GM18909 (cell line): Measurements from ENCODE around the gene M6PR.
A peak's percentile ranks its signal among the peaks of the same experiment; 100 is the strongest.

ENCODE experiments used
- ATAC-seq: cut with Tn5 transposase; IDR thresholded peaks from one replicate; pipeline ENCODE4 v1.9.1; 2021; ENCODE audit warnings: mild to moderate bottlenecking; ENCODE audit not compliant: unreplicated experiment, poor library complexity

Gene M6PR

DNA sequence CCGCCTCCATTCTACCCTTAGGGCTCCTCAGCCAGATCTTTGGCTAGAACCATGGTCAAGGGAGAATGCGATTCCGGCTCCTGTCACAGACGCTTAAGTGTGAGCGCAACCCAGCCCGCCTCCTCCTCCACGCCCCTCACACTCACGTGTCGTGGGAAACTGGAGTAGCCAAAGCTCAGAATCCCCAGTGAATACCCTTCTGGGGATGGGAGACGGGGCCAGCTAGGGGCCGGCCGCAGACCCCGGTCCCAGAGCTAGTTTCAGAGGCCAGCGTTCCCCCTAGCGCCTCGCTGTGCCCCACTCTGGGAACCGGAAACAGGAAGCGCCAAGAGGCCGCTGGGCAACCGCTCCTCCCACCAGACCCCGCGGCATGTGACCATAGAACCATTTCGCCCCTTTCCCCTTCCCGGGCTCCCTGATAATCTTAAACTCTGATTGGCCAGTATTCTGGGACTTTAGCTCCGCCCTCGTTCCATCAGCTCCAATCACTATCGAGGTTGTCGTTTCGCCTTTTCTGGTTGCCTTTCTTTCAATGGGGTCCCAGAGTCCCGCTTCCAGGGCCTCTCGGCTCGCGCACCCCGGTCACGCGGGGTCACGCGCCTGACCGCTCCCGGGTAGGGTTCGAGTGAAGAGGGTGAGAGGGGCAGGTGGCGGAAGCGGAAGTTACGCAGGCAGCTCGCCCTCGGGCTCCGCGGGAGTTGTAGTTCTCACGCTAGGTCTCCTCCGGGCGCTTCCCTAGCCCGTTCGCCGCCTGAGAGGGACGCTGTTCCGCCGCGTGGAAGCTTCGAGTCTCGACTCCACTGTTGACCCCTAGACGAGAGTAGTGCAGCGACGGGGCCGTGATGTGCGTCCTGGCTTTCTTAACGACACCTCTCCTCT lies at the start of gene M6PR:
Gene M6PR (minus strand): TSS at position 304 of the 879 bp plus-strand sequence. CDS start 3,241 bp downstream, outside the sequence.
- ATAC-seq, result peak; percentile 89

GRCh38 chr12:8996682-8997405 lies 47.4 kb upstream of the M6PR start:
- peak; percentile 93 for ATAC-seq

GRCh38 chr12:8995021-8995775 lies 45.8 kb upstream of the M6PR start:
- ATAC-seq, result no peak

DNA sequence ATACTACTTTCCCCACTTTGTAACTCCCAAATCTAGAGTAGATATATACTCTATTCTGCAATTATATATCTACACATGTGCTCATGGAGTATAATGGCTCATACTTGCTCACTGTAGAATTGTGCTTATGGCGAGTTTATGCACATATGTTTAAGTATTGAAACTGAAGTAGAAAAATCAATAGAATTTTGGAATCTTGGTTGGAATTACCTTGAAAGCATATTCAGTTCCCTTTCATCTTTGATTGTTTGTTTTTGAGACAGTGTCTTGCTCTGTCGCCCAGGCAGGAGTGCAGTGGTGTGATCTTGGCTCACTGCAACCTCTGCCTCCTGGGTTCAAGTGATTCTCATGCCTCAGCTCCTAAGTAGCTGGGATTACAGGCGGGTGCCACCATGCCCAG lies 44.4 kb upstream of the M6PR start:
- ATAC-seq, result no peak

- no peak for ATAC-seq
Measured at GRCh38 chr12:8991371-8992345, 42.2 kb upstream of the M6PR start.

DNA sequence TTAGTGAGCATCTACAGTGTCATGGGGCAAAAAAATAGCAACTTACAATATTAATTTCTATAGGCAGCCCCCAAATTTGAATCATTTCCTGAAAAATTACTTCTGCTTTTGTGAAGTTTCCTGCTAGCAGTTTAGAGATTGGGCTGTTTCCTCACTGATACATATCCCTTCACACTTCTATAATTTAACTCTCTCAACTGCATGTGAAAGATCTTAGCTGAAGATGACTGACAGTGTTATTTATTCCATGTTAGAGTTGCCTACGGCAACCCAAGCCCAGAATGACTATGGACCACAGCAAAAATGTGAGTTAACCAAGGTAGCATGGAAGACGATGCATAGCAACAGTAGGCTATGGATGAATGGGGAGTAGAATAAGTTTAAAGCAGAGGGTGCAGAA lies 40.0 kb upstream of the M6PR start, which contains the start of gene KLRG1:
Gene KLRG1 (plus strand): TSS at position 134 of the 400 bp plus-strand sequence. CDS start 90 bp downstream, at position 224.
- no peak for ATAC-seq

DNA sequence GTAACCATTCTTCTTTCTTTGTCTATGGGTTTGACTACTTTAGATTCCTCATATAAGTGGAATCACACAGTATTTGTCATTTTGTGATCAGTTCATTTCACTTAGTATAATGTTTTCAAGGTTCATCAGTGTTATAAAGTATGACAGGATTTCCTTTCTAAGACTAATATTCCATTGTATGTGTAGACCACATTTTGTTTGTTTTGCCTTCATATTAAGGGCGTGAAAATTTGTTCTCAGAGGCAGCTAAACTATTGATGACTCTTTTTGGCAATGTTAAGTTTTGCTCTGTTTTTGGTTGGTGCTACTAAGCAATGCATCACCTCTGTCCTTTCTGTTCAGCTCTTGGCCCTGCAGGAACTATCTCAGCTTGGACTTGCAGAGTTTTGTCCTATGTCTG lies 38.2 kb upstream of the M6PR start:
- ATAC-seq, result no peak

DNA sequence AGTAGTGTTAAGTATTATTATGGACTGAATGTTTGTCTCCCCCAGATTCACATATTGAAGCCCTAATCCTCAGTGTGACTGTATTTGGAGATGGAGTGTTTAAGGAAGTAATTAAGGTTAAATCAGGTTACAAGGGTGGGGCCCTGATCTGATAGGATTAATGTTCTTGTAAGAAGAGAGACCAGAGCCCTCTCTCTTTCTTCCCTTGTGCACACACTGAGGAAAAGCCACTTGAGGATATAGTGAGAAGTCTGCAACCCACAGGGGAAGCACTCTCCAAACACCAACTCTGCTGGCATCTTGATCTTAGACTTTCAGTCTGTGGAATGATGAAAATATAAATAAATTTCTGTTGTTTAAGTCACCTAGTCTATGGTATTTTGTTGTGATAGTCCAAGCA lies 37.7 kb upstream of the M6PR start:
- ATAC-seq, result no peak

GRCh38 chr12:8985213-8985754 lies 35.8 kb upstream of the M6PR start:
- ATAC-seq, result no peak

- ATAC-seq, result no peak
Measured at GRCh38 chr12:8980137-8980536, 30.7 kb upstream of the M6PR start.

- ATAC-seq, result no peak
Measured at GRCh38 chr12:8970432-8970831, 21.0 kb upstream of the M6PR start.

DNA sequence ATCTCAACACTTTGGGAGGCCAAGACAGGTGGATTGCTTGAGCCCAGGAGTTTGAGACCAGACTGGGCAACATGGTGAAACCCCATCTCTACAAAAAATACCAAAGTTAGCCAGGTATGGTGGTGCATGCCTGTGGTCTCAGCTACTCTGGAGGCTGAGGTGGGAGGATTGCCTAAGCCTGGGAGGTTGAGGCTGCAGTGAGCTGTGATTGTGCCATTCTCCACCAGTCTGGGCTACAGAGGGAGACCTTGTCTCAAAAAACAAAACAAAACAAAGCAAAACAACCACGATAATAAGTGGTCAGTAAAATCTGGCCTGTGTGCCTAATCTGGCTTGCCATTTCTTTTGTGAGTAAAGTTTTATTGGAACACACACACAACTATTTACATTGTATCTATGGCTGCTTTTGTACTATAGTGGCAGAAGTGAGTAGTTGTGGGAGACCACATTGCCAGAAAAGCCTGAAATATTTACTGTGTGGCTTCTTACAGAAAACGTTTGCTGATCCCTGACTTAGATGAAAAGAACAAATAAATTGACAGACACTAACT lies 20.5 kb upstream of the M6PR start:
- ATAC-seq, result no peak

GRCh38 chr12:8968761-8969160 lies 19.3 kb upstream of the M6PR start:
- ATAC-seq, result no peak

DNA sequence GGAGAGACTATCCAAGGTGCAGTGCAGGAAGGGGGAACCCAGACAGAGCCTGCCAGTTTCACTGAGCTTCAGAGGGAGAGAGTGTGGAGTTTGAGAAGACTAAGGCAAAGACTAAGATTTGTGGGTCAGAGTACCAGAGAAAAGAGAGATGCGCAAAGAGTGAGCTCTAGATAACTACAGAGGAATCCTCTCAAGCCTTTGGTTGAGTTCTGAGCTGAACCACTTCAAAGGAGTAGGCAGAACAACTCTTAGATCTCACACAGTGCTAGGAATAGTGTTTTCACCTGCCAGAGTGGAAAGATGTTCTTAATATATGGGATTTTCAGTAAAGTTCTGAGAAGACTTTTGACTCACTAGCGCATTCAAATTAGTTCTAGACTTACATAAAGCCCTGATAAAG lies 10.7 kb upstream of the M6PR start:
- no peak for ATAC-seq

DNA sequence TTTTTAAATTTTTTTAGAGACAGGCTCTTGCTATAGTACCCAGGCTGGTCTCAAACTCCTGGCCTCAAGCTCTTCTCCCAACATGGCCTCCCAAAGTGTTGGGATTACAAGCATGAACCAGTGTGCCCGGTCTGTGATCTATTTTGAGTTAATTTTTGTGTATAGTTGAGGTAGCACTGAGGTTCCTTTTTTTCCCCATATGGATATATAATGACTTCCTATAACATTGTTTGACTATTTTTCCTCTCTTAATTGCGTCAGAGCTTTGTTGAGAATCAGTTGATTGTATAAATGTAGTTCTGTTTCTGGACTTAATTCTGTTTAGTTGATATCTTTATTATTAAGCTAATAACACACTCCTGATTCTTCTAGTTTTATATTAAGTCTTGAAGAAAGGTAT lies 8.6 kb upstream of the M6PR start:
- no peak for ATAC-seq

- ATAC-seq, result no peak
Measured at GRCh38 chr12:8957561-8957960, 8.1 kb upstream of the M6PR start.

DNA sequence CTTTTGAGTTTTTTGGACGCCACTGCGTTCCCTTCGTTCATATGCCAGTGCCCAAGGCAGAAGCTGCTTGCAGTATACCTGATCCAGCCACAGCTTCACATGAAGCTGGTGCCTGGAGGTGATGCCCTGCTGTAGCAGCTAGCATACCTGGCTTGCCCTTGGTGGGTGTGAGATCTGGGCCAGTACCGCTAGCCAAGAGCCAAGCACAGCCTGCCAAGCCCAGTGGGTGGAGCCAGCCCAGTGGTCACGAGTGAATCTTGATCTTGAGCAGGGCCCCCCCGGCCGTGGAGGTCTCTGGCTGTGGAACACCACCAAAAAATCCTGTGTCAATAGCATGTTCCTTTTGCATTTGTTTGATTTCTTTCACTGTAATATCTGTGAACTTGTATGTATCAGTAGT lies 7.3 kb upstream of the M6PR start:
- no peak for ATAC-seq

GRCh38 chr12:8956073-8956472 lies 6.6 kb upstream of the M6PR start:
- ATAC-seq, result no peak

GRCh38 chr12:8953773-8954402 lies 4.4 kb upstream of the M6PR start:
- no peak for ATAC-seq
